ENCODE measurements around the gene TEX47. TPM values are rescaled to one million over a fixed set of nuclear protein-coding genes. Genes with fewer than 3 reads are reported as not detected.

TEX47 gene
- not detected in 2 replicates for total RNA-seq

GRCh38 chr7:88795553-88795952, at the start of gene TEX47:
Gene TEX47, minus strand, starts transcription at chr7:88795737. Its CDS starts 795 bp downstream, at chr7:88794942.

GRCh38 chr7:88759230-88760135, 36.1 kb downstream of the TEX47 start, which contains the start of gene ZNF804B:
Gene ZNF804B, plus strand, starts transcription at chr7:88759700. Its CDS starts 277 bp downstream, at chr7:88759977.

Small RNAs within 50 kb of the gene (small RNA-seq; reads per million reads assigned to genes)
- gene AC002127.1: not detected

Other genes with a start within 250 kb of the TEX47 start
- not detected in 2 replicates for gene ZNF804B, start 36.0 kb downstream of the TEX47 start, total RNA-seq

All from hair follicle dermal papilla cell (primary cell).